ENCODE results near the gene CTBP2.
"Not testable (repeated sequence)": the region's sequence is repeated elsewhere in the genome, so short reads cannot be mapped to it uniquely, and the experiment has no call there.

Gene CTBP2

DNA sequence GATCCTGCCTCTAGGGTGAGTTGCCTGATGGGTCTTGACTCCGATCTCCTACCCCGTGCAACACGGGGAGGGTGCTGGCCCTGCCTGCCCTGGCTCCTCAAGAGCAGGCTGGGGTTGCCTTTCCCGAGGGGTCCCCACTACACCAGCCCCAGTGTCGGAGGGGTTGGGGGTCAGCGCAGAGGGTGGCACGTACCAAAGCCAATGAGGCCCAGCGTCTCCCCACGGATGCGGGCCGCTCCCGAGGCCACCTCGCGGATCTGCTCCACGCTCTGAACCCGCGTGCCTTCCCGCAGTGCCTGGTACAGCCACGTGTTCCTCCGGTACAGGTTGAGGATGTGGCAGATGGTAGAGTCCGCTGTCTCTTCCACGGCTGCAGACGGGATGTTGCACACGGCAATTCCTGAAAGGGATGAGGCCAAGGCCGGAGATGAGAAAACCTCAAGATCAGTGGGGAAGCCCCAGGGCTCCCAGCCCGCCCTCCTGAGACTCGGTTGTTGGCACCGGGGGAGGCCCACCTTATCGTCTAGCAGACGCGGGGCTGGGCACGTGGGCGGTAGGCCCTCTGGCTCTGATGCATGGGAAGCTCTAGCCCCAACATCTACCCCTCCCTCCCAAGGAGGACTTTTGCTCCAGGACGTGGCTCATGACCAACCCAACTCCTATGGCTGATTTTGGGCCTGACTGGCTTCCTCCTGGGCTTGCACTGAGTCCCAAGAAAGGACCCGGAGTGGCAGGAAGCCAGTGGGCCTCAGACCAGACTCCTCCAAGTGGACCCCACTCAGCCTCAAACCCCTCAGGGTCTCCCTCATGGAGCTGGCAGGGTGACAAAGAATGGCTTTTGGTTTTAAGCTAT lies 162.4 kb downstream of the CTBP2 start:
- DNase-seq (ENCODE audit: low read depth, low spot score) = no peak

DNA sequence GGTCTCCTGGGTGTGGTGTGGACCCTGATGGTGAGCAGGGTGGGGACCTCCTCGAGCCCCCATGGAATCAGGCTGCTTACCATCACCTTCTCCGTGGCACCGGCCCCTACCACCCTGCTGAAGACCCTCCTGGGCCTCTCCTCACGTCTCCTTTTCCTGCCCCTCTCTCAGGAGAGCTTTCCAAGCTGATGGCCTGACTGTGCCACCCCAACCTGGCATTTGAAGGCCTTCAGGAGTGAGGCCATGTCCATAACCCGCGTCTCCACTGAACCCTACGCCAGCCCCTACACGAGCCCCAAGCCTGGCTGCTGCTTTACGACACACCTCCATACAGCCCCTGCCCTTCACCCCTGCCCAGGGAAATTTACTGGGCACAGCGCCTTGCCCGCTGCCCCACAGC lies 163.1 kb downstream of the CTBP2 start:
- DNase-seq (ENCODE audit: low read depth, low spot score) = no peak

DNA sequence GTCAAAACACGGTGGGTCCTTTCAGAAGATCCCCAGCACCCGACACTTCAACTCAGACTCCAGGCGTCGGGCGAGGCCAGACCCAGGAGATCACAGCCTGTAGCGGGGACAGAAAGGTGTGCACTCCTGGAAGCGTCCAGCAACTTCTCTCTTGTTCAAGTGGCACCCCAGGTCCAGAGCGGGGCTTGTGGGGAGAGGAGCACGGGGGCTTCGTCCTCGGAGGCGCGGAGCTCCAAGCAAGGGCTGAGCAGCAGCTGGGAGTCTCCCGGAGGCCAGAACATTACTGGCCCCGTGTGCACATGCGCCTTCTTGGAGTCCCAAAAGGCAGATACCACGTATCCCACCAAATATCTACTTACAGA lies 163.5 kb downstream of the CTBP2 start:
- no peak for DNase-seq (ENCODE audit: low read depth, low spot score)

DNA sequence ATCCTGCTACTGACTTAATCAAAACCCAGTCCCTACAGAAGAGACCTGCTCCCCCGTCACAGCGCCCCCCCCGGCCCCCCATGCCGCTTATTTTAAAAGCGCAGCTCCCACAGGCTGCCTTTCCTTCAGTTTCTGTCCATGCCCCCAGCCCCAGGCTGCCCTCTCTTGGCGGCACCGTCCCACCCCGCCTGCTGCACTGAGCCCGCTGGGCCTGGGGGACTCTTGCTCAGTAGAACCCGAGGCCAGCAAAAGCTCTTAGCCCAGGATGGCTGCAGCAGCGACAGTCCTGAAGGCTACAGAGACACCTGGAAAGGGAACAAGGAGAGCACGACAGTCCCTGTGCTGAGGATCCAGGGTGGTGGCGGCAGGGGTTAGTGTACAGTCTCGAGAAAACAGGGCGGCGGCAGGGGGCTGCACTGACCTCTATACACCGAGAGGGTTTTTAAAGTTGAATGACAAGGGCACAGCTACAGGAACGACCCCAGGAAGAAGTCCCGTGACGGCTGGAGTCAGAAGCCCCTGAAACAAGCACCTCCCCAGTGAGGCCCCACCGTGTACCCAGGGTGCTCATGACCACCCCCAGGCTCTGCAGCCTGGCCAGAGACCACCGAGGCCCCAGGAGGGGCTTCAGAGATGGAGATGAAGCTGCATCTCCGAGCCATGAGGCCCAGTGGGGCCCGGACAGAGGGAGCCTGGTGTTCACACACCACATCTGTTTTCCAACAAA lies 164.1 kb downstream of the CTBP2 start:
- DNase-seq (ENCODE audit: low read depth, low spot score) = no peak

DNA sequence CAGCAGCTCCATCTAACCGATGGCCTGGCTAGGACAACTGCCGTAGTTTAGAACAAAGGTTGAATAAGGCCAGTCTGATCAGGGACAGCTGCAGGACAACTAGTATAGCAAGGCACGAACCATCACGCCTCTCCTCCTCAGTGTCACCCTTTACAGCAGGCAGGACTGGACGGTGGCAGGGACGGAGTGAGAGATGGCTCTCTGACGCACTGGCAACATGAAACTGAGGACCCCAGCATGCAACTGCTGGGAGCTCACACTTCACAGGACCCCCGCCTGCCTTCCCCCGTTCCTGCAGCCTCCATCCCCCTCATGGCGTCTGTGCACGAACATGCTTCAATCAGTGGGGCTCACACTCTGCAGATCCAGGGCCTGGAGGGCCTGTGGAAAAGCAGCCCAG lies 164.8 kb downstream of the CTBP2 start:
- DNase-seq (ENCODE audit: low read depth, low spot score) = no peak

DNA sequence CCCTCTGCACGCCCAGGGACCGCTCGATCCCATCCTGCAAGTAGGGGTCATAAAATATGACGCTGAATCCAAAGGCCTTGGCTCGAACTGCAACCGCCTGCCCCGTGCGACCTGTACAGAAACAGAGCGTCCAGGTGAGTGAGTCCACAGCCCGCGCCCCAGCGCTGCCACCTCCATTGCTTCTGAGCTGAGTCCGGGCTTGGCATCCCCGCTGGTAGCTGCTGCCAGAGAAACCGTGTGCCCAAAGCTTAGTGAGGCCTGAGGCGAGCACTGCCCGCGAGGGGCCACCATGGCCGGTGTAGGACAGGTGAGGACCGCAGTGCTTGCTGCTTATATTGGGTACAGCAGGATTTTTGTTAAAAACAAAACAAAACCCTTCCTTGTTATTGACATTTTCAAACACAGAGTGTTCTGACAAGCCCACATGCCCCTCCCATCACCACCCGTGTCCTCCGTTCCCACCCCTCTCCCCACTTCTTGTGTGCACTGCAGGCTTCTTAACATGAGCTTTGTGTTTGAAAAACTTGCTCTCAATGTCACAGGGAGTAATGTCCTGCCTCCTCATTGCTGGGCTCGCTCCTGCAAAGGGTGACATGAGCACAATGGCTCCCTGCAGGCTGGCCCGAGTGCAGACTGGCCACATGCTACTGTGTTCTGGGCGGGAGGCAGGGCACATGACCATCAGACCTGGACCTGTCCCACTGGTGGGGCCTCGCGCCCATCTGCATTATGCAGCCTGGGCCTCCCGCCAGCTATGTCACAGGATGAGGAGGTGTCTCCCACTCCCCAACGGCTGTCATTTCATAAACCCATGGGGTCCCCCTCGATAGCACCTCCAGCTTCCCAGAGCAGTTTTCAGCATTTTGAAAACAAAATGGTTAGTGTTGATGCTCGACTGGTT lies 165.5 kb downstream of the CTBP2 start:
- no peak for DNase-seq (ENCODE audit: low read depth, low spot score)

DNA sequence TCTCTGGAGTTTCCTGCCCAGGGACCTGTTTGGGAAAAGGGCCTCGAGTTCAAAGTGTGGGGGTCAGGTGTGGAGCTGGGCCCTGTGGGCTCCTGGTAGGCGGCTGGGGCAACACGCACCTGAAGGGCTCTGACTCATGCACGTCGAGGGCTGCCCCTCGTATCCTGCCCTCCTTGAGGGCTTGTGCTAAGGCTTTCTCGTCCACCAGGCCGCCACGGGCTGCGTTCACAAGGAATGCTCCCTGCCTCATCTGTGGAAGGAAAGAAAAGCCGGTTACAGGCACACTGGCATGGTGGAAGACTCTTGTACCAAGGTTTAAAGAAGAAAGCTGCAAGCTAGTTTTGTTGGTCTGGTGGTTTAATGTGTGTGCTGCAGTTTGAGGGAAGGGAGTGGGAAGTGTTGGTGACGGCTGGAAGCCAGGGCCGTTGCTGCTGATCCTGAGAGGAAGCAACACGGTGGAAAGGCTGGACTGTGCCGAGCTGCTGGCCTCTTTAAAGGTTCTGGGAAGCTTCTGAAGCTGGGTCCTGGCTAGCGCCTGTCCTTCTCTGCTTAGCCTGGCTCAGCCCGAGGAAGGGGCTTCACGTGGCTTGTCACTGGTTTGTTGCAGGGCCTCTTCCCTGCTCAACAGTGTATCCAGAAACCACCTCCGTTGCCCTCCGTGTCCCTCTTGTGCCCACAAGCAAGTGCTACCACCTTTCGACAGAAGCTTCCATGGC lies 166.5 kb downstream of the CTBP2 start:
- DNase-seq (ENCODE audit: low read depth, low spot score) = no peak

DNA sequence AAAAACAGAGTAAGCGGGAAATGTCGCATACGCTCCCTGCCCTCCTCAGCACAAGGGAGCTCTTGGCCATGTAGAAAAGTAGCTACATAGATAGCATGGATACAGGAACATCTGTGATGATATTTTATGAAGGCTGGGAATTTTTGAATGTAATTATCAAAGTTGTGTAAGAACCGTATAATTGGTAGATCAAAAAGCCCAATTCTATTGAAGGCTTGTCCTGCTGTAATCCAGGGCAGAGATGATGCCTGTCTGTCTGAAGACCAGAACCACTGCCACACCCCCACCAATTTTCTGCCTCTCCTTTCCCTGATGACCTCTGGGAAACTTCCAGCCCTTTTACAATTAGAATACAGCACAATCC lies 167.0 kb downstream of the CTBP2 start:
- DNase-seq (ENCODE audit: low read depth, low spot score) = no peak

DNA sequence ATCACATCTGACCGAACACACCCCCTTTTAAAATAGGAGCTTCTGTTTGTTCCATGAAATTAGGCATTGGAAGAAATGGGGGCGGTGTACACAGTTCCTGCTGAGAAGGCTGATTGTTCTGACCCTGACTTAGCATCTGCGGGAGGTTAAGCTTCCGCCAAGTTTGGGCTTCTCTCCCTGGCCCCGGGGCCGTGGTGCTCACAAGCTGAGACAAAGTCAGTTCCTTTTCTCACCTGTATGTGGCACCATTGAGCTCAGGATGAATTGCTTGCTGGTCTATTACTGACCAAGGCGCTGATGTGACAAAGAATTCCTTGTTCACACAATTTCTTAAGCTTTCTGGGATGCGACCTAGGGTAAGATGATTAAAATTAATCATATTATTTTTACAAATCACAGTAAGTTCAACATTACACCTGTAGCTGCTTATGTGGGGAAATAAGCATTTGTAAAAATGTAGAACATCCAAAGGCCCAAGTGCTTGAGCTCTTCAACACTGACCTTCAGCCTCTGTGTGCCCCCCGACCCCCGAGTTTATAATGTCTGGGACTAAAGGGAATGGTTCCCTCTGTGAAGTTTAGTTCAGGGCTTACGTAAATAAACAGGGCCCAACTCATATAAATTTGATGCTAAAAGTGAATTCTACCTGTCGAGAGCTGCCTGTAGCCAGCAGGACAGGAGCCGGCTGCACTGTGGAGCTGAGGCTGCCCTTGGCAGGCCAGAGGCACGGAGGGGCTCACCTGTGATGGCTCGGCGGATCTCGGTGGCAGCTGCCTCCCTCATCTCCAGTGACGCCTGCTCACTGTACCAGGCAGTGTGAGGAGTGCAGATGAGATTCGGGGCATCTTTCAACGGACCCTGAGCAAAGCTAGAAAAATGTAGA lies 167.7 kb downstream of the CTBP2 start:
- DNase-seq (ENCODE audit: low read depth, low spot score) = no peak

DNA sequence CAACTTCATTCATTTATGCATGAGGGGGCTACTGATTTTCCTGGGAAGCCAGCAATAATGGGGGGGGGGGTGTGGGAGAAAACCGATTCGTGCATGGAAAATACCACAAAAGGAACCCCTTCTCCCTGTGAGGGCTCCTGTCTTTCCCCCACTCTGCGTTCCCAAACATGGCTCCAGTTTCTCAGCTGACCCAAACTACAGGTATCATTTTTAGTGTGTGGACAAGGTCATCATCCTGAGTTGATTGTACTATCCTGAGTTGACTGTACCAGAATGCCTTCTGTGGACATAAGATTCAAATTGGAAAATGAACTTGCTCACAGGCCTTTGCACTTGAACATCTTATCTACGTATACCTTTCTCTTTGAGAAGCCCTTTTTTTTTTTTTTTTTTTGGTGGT lies 168.5 kb downstream of the CTBP2 start:
- DNase-seq (ENCODE audit: low read depth, low spot score) = no peak

DNA sequence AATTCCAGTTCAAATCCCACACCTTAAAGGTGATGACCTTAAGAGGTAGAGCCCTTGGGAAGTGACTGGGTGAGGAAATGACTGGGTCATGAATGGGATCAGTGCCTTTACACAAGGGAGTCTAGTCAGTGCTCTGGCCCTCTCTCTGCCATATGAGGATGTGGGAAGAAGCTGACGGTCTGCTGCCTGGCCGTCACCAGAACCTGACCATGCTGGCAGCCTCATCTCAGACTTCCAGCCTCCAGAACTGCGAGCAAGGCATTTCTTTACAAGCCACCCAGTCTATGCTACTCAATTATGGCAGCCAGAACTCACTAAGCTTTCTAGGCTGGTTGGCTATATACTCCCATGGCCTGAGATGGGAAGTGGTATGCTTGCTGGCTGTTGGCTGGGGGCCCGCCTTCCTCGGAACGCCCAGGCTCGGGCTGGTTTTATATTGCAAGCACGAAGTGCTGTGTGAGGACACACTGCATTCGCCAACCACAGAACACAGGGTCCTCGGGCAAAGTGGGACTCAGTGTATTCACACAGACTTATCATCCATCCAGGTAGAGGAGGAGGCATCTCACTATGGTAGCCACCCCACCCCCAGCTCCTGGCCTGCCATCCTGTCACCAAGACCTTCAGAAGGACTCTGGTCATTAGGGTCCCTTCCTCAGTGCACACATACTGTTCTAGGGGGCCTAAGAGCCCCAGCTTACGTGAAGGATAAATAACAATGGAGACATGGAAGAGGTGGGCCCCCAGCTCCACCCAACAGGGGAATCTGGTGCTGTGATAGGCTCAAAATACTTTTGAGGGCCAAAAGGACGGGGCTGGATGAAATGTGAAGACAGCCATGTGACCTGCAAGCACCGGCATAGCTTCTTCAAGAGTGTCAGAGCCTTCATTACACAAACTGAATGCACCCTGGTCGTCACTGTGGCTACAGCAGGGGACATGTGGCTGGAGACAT lies 169.4 kb downstream of the CTBP2 start:
- DNase-seq (ENCODE audit: low read depth, low spot score) = no peak

DNA sequence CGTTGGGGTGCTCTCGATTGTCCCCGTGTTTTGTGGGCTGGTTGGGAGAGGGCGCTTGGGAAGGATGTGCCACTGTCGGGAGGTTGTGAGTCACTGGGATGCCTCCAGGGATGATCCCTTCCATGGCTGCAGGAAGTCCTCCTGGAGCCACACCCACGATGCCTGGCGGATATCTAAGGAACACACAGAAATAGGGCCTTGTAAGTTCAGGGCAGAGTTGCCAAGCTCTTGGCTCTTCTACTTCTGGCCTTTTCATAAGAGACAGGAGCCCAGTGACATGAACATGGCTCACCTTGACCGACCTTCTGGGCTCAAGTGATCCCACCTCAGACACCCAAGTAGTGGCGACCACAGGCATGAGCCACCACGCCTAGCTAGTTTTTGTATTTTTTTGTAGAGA lies 170.8 kb downstream of the CTBP2 start:
- no peak for DNase-seq (ENCODE audit: low read depth, low spot score)

DNA sequence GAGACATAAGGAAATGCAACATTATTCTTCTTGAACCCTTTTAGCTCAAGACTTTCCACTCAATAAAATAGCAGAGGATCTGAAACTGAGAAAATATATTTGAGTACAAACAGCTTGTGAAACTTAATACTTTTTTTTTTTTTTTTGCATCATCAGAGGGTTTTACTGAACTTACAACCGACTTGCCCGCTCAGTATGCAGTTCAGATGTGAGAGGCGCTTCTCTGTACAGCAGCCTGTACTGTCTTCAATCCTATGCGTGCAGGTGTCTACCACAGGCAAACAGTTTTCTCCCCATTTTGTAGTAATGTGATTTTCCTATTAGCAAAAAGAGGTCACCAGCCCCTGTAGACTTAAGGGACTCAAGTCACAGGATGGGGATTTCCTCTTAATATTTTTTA lies 171.6 kb downstream of the CTBP2 start:
- not testable (repeated sequence) for DNase-seq (ENCODE audit: low read depth, low spot score)

DNA sequence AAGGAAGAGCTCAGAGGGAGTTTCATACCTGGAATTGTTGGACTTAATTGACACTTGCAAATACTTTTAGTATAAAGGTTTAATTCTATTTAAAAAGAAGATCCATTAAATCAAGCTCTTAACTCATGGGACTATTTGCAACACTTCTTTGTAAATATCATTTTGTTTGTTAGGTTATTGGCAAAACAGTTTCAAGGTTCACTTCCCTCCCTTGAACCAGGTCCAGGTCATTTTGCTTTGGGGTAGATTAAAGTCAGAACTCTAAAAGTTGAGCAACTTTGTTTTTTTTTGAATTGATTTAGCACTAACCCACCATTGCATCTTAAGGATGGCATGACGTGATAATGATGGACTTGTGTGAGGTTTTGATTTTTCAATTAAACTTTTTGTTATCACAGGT lies 172.6 kb downstream of the CTBP2 start:
- DNase-seq (ENCODE audit: low read depth, low spot score) = no peak

DNA sequence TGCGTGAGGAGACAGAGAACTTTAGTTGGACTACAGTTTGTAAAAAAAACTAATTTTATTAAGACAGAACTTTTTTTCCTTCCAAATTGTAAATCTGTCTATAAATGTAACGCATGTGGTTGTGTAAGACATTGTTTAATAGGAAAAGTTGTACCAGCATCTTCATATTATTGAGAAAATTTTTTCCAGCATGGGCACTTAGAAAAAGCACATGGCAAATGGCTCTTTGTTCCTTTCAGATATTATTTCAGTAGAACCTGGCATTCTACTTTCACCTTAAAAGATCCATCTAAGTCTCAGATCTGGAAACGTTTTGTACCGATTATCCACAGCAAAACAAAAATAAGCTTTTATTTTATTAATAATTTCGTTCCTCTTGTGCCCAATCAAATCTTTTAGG lies 175.2 kb downstream of the CTBP2 start:
- no peak for DNase-seq (ENCODE audit: low read depth, low spot score)

DNA sequence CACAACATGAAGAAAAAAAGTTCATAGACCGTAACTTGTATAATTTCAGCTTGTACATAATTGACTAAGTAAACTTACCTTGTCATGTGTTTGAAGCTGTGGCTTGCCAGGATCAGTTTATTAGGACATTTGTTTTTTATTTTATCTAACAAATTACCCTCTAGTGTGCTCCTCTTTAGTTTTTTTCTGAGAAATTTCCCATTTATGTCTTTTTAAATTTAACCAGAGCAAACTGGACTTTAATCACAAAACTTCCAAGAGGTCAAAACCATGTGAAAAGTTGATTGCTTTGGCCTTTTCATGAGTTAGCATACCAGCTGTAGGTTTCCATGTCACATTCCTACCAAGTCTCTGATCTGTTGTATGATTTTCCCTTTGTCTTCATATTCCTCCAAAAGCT lies 176.0 kb downstream of the CTBP2 start:
- no peak for DNase-seq (ENCODE audit: low read depth, low spot score)

DNA sequence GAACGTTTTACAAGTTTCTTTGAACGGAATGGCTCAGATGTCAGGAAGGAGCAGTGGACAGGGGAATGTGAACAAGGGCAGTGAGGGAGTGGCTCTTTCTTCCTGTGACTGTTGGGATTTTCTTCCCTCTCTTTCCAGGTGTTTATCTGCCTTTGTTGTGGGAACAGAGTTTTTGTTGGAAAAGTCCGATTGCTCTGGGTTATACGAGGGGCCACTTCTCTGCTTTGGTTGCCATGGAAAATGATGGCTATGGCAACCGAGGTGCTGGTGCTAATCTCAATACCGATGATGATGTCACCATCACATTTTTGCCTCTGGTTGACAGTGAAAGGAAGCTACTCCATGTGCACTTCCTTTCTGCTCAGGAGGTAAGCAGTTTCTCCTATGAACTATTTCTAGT lies 177.0 kb downstream of the CTBP2 start:
- DNase-seq (ENCODE audit: low read depth, low spot score) = no peak

DNA sequence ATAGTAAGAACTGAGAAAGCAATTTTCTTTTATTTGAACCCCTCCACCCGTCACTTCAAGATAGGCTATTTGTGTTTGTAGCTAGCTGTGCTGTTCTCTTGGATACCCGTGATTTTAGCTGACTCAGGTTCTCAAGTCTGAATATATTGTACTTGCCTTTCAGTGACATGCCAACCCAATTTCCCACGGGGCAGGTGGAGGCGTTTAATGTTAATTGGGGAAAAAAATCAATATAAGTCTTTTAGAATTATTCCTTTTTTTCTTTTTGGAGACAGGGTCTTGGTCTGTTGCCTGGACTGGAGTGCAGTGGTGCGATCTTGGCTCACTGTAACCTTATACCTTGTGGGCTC lies 182.0 kb downstream of the CTBP2 start:
- DNase-seq (ENCODE audit: low read depth, low spot score) = no peak

DNA sequence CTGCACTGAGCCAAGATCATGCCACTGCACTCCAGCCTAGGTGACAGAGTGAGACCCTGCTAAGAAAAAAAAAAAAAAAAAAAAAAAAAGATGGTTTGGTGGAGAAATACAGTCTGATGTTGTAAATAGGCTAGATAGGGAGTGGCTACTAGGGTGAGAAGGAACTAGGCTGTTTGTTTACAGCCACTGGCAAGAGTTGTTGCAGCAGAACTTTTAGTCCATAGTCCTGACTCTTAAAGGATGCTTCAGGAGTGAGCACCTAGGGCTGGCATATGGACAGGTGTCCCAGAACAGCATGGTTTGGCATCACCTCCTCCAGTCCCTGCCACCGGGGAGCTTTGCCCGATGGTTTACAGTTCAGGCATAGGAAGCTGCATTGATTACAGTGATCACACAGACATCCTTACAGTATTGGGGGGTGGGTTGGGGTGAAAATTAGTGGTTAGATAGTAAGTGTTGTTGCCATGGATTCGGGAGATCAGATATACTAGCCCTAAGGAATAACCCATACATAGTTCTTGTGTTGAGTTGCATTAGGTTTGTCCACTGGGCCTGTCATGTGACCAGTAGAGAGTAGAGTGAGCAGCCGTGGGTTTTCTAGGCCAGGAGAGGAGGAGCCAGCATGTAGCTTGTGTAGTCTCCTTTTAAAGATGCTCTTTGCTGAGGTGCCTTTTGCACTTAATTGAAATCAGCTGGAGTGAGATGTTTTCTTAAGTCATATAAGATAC lies 182.6 kb downstream of the CTBP2 start:
- DNase-seq (ENCODE audit: low read depth, low spot score) = no peak

Data from iPS DF 19.7 (cell line).